GM20000 (cell line): ENCODE measurements around the gene METTL26.

Source experiments
- DNase-seq: peaks from one replicate; pipeline ENCODE4 v3.0.0; 2012; ENCODE audit warnings: low spot score
- TF ChIP-seq, protein P1 (sequence below): IDR thresholded peaks from 2 replicates; pipeline ENCODE4 v1.5.1; 2012; ENCODE audit warnings: mild to moderate bottlenecking, control low read depth; ENCODE audit errors: extremely low read depth, missing control alignments

Gene METTL26

GRCh38 chr16:585351-585750 is 50.8 kb downstream of the METTL26 start:
- DNase-seq: no peak

More at GRCh38 chr16:585351-585750, 50.8 kb downstream of the METTL26 start:
- TF ChIP-seq, protein P1, sequence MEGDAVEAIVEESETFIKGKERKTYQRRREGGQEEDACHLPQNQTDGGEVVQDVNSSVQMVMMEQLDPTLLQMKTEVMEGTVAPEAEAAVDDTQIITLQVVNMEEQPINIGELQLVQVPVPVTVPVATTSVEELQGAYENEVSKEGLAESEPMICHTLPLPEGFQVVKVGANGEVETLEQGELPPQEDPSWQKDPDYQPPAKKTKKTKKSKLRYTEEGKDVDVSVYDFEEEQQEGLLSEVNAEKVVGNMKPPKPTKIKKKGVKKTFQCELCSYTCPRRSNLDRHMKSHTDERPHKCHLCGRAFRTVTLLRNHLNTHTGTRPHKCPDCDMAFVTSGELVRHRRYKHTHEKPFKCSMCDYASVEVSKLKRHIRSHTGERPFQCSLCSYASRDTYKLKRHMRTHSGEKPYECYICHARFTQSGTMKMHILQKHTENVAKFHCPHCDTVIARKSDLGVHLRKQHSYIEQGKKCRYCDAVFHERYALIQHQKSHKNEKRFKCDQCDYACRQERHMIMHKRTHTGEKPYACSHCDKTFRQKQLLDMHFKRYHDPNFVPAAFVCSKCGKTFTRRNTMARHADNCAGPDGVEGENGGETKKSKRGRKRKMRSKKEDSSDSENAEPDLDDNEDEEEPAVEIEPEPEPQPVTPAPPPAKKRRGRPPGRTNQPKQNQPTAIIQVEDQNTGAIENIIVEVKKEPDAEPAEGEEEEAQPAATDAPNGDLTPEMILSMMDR: no peak
